Right atrium auricular region (tissue), 2 donors: ENCODE data around the gene TANGO2. TPM values are rescaled to one million over a fixed set of nuclear protein-coding genes. Genes with fewer than 3 reads are reported as not detected.

ENCODE experiments used
- DNase-seq: peaks from one replicate; pipeline ENCODE4 v3.0.0-alpha.2; 2019; ENCODE audit warnings: low spot score
- H3K27ac ChIP-seq, 2 donors: fragments of 200-600 bp; sonication (generic); 1 replicate in 1 of 2; 2 replicates in 1 of 2; pipeline ENCODE4 v1.5.1; 2016 to 2019
- H3K27me3 ChIP-seq, 2 donors: fragments of 200-600 bp; sonication (generic); one replicate each; pipeline versions ENCODE4 v1.5.1 to v1.6.0; 2017 to 2019
- H3K36me3 ChIP-seq: fragments of 200-600 bp; sonication (generic); one replicate; pipeline ENCODE4 v1.5.1; 2016
- H3K4me1 ChIP-seq, 2 donors: fragments of 200-600 bp; sonication (generic); one replicate each; pipeline versions ENCODE4 v1.5.1 to v1.6.0; 2017 to 2019
- H3K4me3 ChIP-seq, 2 donors: fragments of 200-600 bp; sonication (generic); 1 replicate in 1 of 2; 2 replicates in 1 of 2; pipeline ENCODE4 v1.5.1; 2017 to 2019; ENCODE audit warnings: mild to moderate bottlenecking in 1 of 2, moderate library complexity in 1 of 2
- H3K9me3 ChIP-seq, 2 donors: fragments of 200-600 bp; sonication (generic); one replicate each; pipeline ENCODE4 v1.5.1; 2019
- CTCF ChIP-seq, 2 donors: fragments of 200-600 bp; sonication (generic); IDR thresholded peaks; one replicate each; pipeline ENCODE4 v1.5.1; 2019; ENCODE audit warnings: antibody characterized with exemption in 2 of 2
- total RNA-seq, 2 donors: library from RNA; depleted of rRNA; stranded (reverse); fragments of >200 nt; gene quantifications; one replicate each; pipeline ENCODE4 v1.1.0, GENCODE V29; 2016

TANGO2 gene
- total RNA-seq, 2 donors from 2014 or later: 95.2 to 101 TPM

GRCh38 chr22:20037419-20037818 is 16.5 kb downstream of the TANGO2 start:
- Histone ChIP-seq H3K27ac (no peak overlapping the region), H3K9me3 (no peaks in the 10 kb centered on the region), H3K4me3 (no peak overlapping the region), H3K36me3 (peaks cover 45% of the 10 kb centered on the region), H3K4me1 (peaks cover 0 to 21% of the 10 kb centered on the region in 2 donors), H3K27me3 (no peaks in the 10 kb centered on the region)
- TF ChIP-seq CTCF (IDR thresholded peaks at IDR 0.05): no peak
- DNase-seq: no peak

GRCh38 chr22:20038574-20038973 is 17.7 kb downstream of the TANGO2 start:
- H3K36me3 ChIP-seq: peaks cover 52% of the 10 kb centered on the region
- TF ChIP-seq CTCF (IDR thresholded peaks at IDR 0.05): no peak
- DNase-seq: no peak

GRCh38 chr22:20039683-20040325 is 18.9 kb downstream of the TANGO2 start:
- Histone ChIP-seq H3K9me3 (no peaks in the 10 kb centered on the region), H3K27ac (no peak overlapping the region), H3K4me3 (no peak overlapping the region), H3K27me3 (no peaks in the 10 kb centered on the region), H3K36me3 (peaks cover 65% of the 10 kb centered on the region), H3K4me1 (peaks cover 0 to 4% of the 10 kb centered on the region in 2 donors)
- no peak for DNase-seq
- TF ChIP-seq CTCF (IDR thresholded peaks at IDR 0.05): no peak

More at GRCh38 chr22:20038574-20038973, 17.7 kb downstream of the TANGO2 start:
- Histone ChIP-seq H3K27me3 (no peaks in the 10 kb centered on the region), H3K4me3 (no peak overlapping the region), H3K4me1 (peaks cover 0 to 9% of the 10 kb centered on the region in 2 donors), H3K27ac (no peak overlapping the region), H3K9me3 (no peaks in the 10 kb centered on the region)

- TF ChIP-seq CTCF (IDR thresholded peaks at IDR 0.05): no peak
- Histone ChIP-seq H3K27ac (no peak overlapping the region), H3K4me1 (no peaks in the 10 kb centered on the region), H3K36me3 (peaks cover 66% of the 10 kb centered on the region), H3K27me3 (no peaks in the 10 kb centered on the region), H3K9me3 (no peaks in the 10 kb centered on the region), H3K4me3 (no peak overlapping the region)
- DNase-seq: no peak
Observed at GRCh38 chr22:20040327-20041200, 19.7 kb downstream of the TANGO2 start.

- H3K4me3 ChIP-seq: no peak overlapping the region
- H3K27me3 ChIP-seq: no peaks in the 10 kb centered on the region
- TF ChIP-seq CTCF (IDR thresholded peaks at IDR 0.05): no peak
- H3K27ac ChIP-seq: no peak overlapping the region
- peaks cover 63% of the 10 kb centered on the region for H3K36me3 ChIP-seq
- H3K4me1 ChIP-seq: no peaks in the 10 kb centered on the region
- no peaks in the 10 kb centered on the region for H3K9me3 ChIP-seq
- DNase-seq: no peak
Observed at GRCh38 chr22:20043057-20043996, 22.4 kb downstream of the TANGO2 start.
